H1 (cell line): Measurements from ENCODE around the gene SYNJ2. TPM values are rescaled to one million over a fixed set of nuclear protein-coding genes. Genes with fewer than 3 reads are reported as not detected.

Experiments used
- CHD7 ChIP-seq: fragments of 300-600 bp; sonication (generic); IDR thresholded peaks from 2 replicates; pipeline ENCODE4 v1.7.1; 2012; ENCODE audit warnings: low read length, moderate library complexity, mild to moderate bottlenecking, inconsistent platforms; ENCODE audit not compliant: insufficient replicate concordance
- EGR1 ChIP-seq: IDR thresholded peaks from 2 replicates; pipeline ENCODE4 v1.6.1; 2011; ENCODE audit warnings: low read depth, low read length, borderline replicate concordance
- JUND ChIP-seq: IDR thresholded peaks from 2 replicates; pipeline ENCODE4 v1.6.1; 2011; ENCODE audit warnings: mild to moderate bottlenecking, improper control_type of control experiment, low read length
- KDM4A ChIP-seq: IDR thresholded peaks from one replicate; pipeline ENCODE4 v1.7.1; 2012; ENCODE audit warnings: low read depth, mild to moderate bottlenecking, moderate library complexity, low read length, inconsistent platforms; ENCODE audit not compliant: severe bottlenecking
- NRF1 ChIP-seq: IDR thresholded peaks from 2 replicates; pipeline ENCODE4 v1.6.1; 2011; ENCODE audit warnings: mild to moderate bottlenecking, low read depth, low read length, improper control_type of control experiment
- SIX5 ChIP-seq: IDR thresholded peaks from 2 replicates; pipeline ENCODE4 v1.6.1; 2011; ENCODE audit warnings: mild to moderate bottlenecking, low read depth, low read length
- TAF1 ChIP-seq: IDR thresholded peaks from 2 replicates; pipeline ENCODE4 v1.6.1; 2011; ENCODE audit warnings: mild to moderate bottlenecking, low read depth, low read length
- polyA plus RNA-seq, 7 experiments: library from polyadenylated mRNA; depleted of rRNA in 3 of 7; stranded (reverse) in 5 of 7; unstranded in 2 of 7; fragments of >200 nt in 5 of 7; fragments of 200-250 nt in 2 of 7; gene quantifications; 1 replicate in 5 of 7; 2 replicates in 1 of 7; 4 replicates in 1 of 7; pipeline versions ENCODE4 v1.2.1 to v1.2.3, GENCODE V29; 2011 to 2013; ENCODE audit warnings: missing spikeins in 2 of 7, mixed read lengths in 2 of 7
- total RNA-seq: library from RNA; stranded (reverse); fragmentation: NEBNext Ultra II Directional; extraction: Animal tissue kit (Norgen Biotek cat#: 25700); gene quantifications from 2 replicates; pipeline ENCODE4 v1.2.1, GENCODE V29; 2021

Gene SYNJ2
- total and polyA plus RNA-seq, 2 of the 8 experiments (the other 6 are each of a cell fraction or from before 2014, with no cell fraction given) = 3.7 to 13.9 TPM

- TF ChIP-seq CHD7 (no peak), EGR1 (no peak), TAF1 (no peak), NRF1 (no peak), JUND (no peak), SIX5 (no peak), KDM4A (no peak)
These were observed 1.9 kb downstream of the SYNJ2 start (continued) for GRCh38 chr6:157983406-157984119.
